Measurements from ENCODE around the gene DPCD. TPM values are rescaled to one million over a fixed set of nuclear protein-coding genes. Genes with fewer than 3 reads are reported as not detected.
A peak's percentile ranks its signal among the peaks of the same experiment; 100 is the strongest.

Gene DPCD
- total RNA-seq, 2 experiments from 2014 or later = 0.31 to 0.96 TPM

DNA sequence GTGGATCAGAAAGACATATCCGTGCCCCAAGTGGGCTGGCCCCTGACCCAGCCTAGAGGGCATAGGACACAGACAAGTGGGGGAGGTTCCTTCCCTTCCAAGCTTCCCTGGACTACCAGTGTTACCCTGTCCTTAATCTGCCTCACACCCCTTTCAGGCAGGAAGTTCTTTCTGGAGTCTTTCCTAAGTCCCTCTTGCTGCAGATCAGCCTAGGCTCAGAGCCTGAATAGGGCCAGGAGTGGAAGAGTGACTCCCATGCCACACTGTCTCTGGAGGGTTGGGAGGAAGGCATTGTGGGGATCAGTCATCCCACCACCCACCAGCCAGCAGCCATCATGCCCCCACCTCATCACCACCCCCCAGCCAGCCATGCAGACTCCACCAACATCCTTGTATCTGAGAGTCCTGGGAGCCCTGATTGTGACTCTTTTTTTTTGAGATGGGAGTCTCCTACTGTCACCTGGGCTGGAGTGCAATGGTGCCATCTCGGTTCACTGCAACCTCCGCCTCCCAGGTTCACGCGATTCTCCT is 22.7 kb upstream of the DPCD start:
- H3K36me3 Mint-ChIP-seq (ENCODE audit: low read depth) = no peaks in the 10 kb centered on the region
- CTCF ChIA-PET = no interaction called here
- DNase-seq (no peak), ATAC-seq (ENCODE audit: poor library complexity) (no peak)
- no peaks in the 10 kb centered on the region for H3K4me1 Mint-ChIP-seq (ENCODE audit: low read depth)
- no peaks in the 10 kb centered on the region for H3K36me3 ChIP-seq (ENCODE audit: insufficient read depth, low read length)
- H3K4me3 ChIP-seq (ENCODE audit: low read length) = no peak overlapping the region
- no peak overlapping the region for H3K27ac ChIP-seq (ENCODE audit: low read depth in 1 of 2, low read length in 2 of 2)
- H3K27me3 ChIP-seq (ENCODE audit: control insufficient read depth in 1 of 2, insufficient read depth in 2 of 2, low read length in 2 of 2) = peaks cover 48 to 49% of the 10 kb centered on the region in 2 experiments
- no peaks in the 10 kb centered on the region for H3K9me3 Mint-ChIP-seq
- no peak overlapping the region for H3K27ac Mint-ChIP-seq
- TF ChIP-seq, protein P1, sequence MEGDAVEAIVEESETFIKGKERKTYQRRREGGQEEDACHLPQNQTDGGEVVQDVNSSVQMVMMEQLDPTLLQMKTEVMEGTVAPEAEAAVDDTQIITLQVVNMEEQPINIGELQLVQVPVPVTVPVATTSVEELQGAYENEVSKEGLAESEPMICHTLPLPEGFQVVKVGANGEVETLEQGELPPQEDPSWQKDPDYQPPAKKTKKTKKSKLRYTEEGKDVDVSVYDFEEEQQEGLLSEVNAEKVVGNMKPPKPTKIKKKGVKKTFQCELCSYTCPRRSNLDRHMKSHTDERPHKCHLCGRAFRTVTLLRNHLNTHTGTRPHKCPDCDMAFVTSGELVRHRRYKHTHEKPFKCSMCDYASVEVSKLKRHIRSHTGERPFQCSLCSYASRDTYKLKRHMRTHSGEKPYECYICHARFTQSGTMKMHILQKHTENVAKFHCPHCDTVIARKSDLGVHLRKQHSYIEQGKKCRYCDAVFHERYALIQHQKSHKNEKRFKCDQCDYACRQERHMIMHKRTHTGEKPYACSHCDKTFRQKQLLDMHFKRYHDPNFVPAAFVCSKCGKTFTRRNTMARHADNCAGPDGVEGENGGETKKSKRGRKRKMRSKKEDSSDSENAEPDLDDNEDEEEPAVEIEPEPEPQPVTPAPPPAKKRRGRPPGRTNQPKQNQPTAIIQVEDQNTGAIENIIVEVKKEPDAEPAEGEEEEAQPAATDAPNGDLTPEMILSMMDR (IDR thresholded peaks at IDR 0.05) = no peak
- intact Hi-C loops (cut with DNase I, micrococcal nuclease) = loop anchor here in 1 of 2 experiments (10.0 kb wide), 1 partner anchor 291 kb away; no protein-coding TSS in a partner anchor
- H3K4me1 ChIP-seq (ENCODE audit: insufficient read depth, low read length) = peaks cover 22% of the 10 kb centered on the region
- no peak overlapping the region for H3K4me3 Mint-ChIP-seq
- peaks cover 0 to 14% of the 10 kb centered on the region in 2 experiments for H3K9me3 ChIP-seq (ENCODE audit: control insufficient read depth in 1 of 2, insufficient read depth in 1 of 2, low read length in 2 of 2)
- peaks cover 65% of the 10 kb centered on the region for H3K27me3 Mint-ChIP-seq
- POLR2A ChIA-PET = no interaction called here

DNA sequence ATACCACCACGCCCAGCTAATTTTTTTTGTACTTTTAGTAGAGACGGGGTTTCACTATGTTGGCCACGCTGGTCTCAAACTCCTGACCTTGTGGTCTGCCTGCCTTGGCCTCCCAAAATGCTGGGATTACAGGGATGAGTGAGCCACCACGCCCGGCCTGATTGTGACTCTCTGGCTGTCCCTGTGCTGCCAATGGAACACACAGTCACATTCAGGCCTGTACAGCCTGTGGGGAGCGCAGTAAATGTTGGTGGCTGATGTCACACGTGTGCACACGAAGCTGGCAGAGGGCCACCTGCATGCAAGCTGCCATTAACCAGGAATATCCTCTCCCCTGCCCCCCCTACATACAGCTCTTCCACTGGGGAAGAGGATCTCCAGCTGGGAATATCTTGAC is 22.2 kb upstream of the DPCD start:
- no peak overlapping the region for H3K27ac Mint-ChIP-seq
- H3K27me3 Mint-ChIP-seq = peaks cover 65% of the 10 kb centered on the region
- DNase-seq = no peak

GRCh38 chr10:101566333-101567164 is 21.6 kb upstream of the DPCD start:
- Mint-ChIP-seq H3K4me1 (ENCODE audit: low read depth) (no peaks in the 10 kb centered on the region), H3K9me3 (no peaks in the 10 kb centered on the region), H3K36me3 (ENCODE audit: low read depth) (no peaks in the 10 kb centered on the region), H3K27me3 (peaks cover 65% of the 10 kb centered on the region), H3K27ac (no peak overlapping the region), H3K4me3 (no peak overlapping the region)
- Histone ChIP-seq H3K36me3 (ENCODE audit: insufficient read depth, low read length) (no peaks in the 10 kb centered on the region), H3K27ac (ENCODE audit: low read depth in 1 of 2, low read length in 2 of 2) (no peak overlapping the region), H3K4me1 (ENCODE audit: insufficient read depth, low read length) (peaks cover 28% of the 10 kb centered on the region), H3K27me3 (ENCODE audit: control insufficient read depth in 1 of 2, insufficient read depth in 2 of 2, low read length in 2 of 2) (peaks cover 48 to 49% of the 10 kb centered on the region in 2 experiments), H3K4me3 (ENCODE audit: low read length) (no peak overlapping the region), H3K9me3 (ENCODE audit: control insufficient read depth in 1 of 2, insufficient read depth in 1 of 2, low read length in 2 of 2) (peaks cover 0 to 13% of the 10 kb centered on the region in 2 experiments)
- TF ChIP-seq, protein P1 (IDR thresholded peaks at IDR 0.05) = no peak
- ATAC-seq (ENCODE audit: poor library complexity) = no peak
- intact Hi-C loops (cut with DNase I, micrococcal nuclease) = loop anchor here in 1 of 2 experiments (1.0 to 10.0 kb wide), 2 partner anchors 292 to 352 kb away; no protein-coding TSS in a partner anchor
- POLR2A ChIA-PET = no interaction called here
- CTCF ChIA-PET = no interaction called here
- DNase-seq = peak in 1 of 14 experiments; percentile 14

More for the DNA sequence above, 22.2 kb upstream of the DPCD start:
- no peaks in the 10 kb centered on the region for H3K36me3 Mint-ChIP-seq (ENCODE audit: low read depth)
- peaks cover 27% of the 10 kb centered on the region for H3K4me1 ChIP-seq (ENCODE audit: insufficient read depth, low read length)
- H3K27ac ChIP-seq (ENCODE audit: low read depth in 1 of 2, low read length in 2 of 2) = no peak overlapping the region
- no peaks in the 10 kb centered on the region for H3K36me3 ChIP-seq (ENCODE audit: insufficient read depth, low read length)
- H3K9me3 ChIP-seq (ENCODE audit: control insufficient read depth in 1 of 2, insufficient read depth in 1 of 2, low read length in 2 of 2) = peaks cover 0 to 13% of the 10 kb centered on the region in 2 experiments
- ChIA-PET CTCF (no interaction called here), POLR2A (no interaction called here)
- no peak for ATAC-seq (ENCODE audit: poor library complexity)
- no peak overlapping the region for H3K4me3 Mint-ChIP-seq
- H3K4me3 ChIP-seq (ENCODE audit: low read length) = no peak overlapping the region
- H3K9me3 Mint-ChIP-seq = no peaks in the 10 kb centered on the region
- no peaks in the 10 kb centered on the region for H3K4me1 Mint-ChIP-seq (ENCODE audit: low read depth)
- peaks cover 48 to 49% of the 10 kb centered on the region in 2 experiments for H3K27me3 ChIP-seq (ENCODE audit: control insufficient read depth in 1 of 2, insufficient read depth in 2 of 2, low read length in 2 of 2)
- TF ChIP-seq, protein P1 (IDR thresholded peaks at IDR 0.05) = no peak
- intact Hi-C loops (cut with DNase I, micrococcal nuclease) = loop anchor here in 1 of 2 experiments (10.0 kb wide), 1 partner anchor 291 kb away; no protein-coding TSS in a partner anchor

Measured in CD4-positive, alpha-beta T cell (primary cell).